HG03354 (cell line): ENCODE results near the gene OR2T6.

Source experiments
- ATAC-seq: cut with Tn5 transposase; IDR thresholded peaks from one replicate; pipeline ENCODE4 v1.9.1; 2021; ENCODE audit warnings: mild to moderate bottlenecking; ENCODE audit not compliant: unreplicated experiment, poor library complexity, severe bottlenecking

Gene OR2T6, protein sequence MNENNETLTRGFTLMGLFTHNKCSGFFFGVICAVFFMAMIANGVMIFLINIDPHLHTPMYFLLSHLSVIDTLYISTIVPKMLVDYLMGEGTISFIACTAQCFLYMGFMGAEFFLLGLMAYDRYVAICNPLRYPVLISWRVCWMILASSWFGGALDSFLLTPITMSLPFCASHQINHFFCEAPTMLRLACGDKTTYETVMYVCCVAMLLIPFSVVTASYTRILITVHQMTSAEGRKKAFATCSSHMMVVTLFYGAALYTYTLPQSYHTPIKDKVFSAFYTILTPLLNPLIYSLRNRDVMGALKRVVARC

DNA sequence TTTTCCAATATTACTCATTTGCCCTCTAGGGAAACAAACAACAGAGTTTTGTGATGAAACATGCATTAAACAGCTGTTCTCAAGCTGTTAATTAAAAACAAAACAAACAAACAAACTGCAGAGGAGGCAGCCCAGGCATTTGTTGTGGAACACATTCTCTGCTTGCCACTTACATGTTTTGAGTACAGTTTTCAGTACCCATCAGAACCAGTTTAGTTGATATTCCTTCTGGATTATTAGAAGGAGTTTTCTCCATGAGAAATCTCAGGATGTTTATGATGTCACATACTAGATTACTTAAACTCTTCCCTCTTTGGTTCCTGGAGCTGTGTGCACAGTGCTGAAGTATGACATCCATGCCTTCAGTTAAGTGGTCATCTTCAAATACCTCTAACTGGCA, at the start of gene OR2T6:
Gene OR2T6 (plus strand): TSS at position 301 of the 400 bp plus-strand sequence. CDS start 11,863 bp downstream, outside the sequence.
- ATAC-seq: no peak

DNA sequence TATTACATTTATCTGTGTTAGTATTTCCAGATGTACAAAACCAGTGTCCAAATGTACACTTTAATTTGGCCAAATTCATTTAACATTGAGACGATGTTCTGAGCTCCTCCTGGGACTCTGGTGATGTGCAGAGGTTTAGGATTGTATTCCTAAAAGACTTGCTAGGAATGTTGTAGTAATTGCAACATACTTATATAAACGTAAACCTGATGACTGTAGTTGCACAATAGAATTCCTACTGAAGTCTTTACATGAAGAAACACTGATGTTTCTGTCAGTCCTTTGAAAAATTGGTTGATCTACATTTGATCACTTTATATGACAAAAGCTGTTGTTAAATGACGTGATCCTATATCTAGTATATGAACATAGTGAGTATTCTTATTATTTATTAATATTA, 32.1 kb upstream of the OR2T6 start:
- no peak for ATAC-seq

DNA sequence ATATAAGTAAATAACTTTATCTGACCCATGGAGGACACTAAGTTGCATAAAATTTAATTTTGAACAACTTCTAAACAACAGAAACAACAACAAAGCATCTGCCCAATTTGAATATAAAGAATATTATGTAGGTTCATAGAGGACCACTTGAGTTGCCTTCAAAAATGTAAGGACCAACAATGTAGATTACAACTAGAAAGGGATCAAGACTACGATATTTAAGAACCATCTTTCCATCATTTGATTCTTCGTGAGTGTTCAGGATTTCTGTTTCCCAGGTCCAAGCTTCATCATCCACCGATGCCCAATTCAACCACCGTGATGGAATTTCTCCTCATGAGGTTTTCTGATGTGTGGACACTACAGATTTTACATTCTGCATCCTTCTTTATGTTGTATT, 27.1 kb upstream of the OR2T6 start, which contains the start of gene OR14C36:
Gene OR14C36 (plus strand): TSS at position 301 of the 400 bp plus-strand sequence. CDS start 0 bp downstream, at position 301.
- no peak for ATAC-seq

DNA sequence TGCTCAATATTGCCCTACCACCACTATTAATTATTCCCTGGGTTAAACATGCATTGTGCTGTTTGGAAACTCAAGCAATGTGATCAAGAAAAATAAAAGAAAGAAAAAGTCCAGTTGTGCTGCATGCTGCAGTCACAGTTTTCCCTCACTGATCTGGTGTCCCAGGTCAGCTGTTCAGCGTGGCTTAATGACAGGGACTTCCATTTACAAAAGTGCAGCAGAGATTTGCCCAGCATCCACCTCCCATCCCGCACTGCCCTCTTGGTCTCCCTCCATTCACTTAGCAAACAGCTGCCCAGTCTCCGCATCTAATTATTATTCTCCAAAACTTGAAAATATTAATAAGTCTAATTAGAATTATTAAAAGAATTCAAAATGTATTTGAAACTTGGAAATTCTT, 16.1 kb upstream of the OR2T6 start:
- ATAC-seq: no peak

DNA sequence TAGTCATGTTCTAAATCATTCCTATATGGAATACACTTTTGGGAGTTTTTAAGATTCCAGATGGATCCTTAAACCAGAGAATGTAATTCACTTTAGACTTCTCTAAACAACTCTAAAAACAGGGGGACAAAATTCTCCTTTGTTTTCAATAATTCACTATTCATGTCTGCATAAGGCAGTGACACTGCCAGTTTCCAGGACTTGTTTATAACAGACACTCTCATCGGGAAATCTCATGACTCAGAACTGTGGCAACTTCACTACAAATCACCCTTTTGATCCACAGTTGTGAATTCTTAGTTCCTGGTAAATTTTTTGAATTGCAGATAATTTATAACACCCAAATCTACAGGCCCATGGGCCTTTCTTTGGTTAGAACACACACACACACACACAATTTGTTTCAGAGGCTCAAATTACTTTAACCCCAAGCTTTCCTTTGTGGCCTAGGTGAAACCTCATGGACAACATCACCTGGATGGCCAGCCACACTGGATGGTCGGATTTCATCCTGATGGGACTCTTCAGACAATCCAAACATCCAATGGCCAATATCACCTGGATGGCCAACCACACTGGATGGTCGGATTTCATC, 14.3 kb upstream of the OR2T6 start, which contains the start of gene OR2T4:
Gene OR2T4 (plus strand): TSS at position 545 of the 595 bp plus-strand sequence. CDS start 0 bp downstream, at position 545.
- ATAC-seq: no peak

DNA sequence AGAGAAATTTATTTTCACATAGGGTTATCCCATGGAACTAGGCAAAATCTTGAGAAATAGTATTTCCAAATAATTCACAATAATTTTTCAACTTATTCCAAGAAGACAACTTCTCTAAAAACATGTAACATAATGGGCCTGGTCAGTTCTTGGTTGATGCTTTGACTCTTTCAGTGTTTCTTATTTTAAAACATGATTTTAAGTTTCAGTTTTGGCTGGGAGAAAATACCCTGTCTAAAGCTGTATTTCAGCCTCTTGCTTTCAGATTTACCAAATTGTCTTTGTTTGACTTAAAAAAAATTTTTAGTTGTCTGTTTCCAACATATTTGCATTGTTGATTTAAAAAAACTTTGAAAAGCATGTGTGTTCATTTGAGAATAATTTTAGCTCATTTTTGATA, 8.9 kb upstream of the OR2T6 start:
- ATAC-seq: no peak

DNA sequence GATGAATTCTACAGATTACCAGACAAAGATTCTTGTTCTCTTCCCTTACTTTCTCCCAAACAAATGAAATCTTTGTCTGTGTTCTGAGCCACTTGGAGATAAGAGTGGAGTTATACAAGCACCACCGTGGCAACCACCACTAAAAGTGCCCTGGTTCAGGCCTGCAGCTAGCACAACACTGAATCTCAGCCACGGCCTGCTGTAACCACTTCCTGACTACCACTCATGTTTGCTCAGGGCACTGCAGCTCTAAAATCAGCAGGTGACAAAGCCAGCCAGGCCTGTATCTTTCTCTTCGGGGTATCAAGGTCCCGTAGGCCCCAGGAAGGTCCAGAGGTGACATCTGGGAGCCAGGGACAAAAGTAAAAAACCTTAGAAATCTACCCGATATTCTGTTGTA, 3.2 kb upstream of the OR2T6 start:
- ATAC-seq: peak; percentile 47

DNA sequence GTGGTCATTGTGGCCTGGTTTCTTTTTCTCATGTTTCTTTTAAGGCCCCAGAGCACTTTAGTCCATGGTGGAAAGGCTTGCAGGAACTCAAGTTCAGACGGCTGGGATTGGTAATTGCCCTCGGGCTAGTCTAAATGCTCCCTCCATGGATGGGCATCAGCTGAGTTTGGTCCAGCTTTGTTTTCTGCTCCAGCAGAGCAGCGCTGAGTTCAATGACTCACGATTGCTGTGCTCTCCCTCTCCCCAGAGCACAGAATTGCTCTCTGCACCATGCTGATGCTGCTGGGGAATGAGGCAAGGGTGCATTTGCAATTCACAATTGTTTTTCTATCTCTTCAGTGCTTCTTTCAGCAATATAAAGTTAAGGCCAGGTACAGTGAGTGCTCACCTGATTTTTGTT, 1.8 kb upstream of the OR2T6 start:
- no peak for ATAC-seq

DNA sequence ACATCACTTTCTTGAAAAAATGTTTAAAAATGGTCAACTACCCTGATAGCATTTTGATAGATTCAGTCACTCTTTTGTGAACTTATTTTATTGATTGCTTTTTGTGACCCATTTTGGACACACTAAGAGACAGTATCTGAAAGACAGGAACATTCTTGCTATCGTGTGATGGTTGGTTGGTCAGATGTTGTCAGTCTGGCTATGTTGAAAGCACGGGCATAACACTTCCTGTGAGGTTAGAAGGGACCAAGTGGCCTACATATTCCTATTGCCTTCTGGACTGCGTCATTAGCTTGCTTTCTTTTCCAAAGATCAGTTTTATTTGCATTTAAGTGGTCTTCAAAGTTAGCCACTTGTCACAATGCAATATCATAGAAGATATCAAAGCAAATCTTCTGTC, 1.4 kb downstream of the OR2T6 start:
- no peak for ATAC-seq

DNA sequence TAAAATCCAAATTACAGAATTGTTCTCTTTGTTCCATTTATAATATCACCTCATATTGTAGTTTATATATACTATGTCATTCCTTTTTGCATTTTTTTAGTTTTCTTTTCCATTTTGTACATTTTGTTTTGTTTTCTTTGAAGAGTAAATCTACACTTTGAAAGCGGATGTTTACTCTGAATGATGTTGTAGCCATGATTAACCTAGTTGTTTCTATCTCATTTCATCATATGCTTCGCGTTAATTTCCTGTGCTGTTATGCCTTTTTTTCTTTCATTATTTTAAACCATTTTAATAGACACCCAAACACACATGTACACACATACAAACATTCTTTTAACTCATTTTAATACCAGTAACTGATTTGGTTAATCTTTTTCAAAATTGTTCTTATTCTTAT, 5.3 kb downstream of the OR2T6 start:
- no peak for ATAC-seq

DNA sequence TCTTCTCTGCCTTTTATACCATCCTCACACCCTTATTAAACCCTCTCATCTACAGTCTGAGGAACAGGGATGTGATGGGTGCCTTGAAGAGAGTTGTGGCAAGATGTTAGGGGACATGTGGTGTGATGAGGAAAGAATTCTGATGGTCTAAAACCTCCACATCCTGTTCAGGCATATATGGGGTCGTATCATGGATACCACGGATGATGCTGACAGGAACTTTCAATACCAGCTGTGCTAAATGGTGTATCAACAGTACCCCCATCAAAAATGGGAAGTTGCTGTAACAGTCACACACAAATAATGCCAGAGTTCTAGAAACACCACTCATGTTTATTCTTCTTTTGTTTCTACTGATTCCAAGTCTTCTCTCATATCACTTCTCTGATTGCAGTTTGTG, 12.9 kb downstream of the OR2T6 start:
- no peak for ATAC-seq

DNA sequence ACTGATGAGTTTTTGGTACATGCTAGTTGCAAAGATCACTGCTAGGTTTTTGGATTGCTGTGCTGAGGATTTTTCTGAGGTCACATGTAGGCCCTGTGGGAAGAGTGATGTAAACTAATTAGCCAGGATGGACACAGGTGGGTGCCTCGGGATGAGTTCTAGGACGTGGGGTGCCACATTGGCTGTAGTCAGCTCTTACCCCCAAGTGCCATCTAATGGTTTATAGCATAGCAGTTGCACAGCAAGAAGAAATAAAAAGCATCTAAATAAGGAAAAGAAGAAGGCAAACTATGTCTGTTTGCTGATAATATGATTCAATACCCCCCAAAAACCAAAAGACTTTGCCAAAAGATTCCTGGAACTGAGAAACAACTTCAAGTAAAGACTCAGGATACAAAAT, 17.5 kb downstream of the OR2T6 start:
- ATAC-seq: no peak

DNA sequence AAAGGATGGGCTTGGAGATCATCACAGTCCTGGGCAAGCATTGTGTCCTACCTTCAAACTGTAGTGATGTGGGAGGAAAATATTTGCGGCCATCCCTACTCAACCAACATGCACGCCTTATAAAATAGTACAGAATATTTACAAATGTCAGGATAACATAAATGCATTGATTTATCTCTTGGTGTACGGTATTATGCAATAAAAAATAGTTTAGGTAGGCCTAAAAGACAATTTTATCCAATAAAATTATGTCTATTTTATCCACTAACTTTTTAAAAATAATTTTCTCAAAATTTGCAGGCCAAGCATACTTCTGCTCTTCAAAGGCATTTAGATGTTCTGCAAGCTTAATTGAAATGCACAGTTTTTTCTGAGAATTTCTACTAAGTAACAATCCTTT, 27.2 kb downstream of the OR2T6 start, which contains the start of gene OR2T1:
Gene OR2T1 (plus strand): TSS at position 301 of the 400 bp plus-strand sequence. CDS start 3,100 bp downstream, outside the sequence.
- no peak for ATAC-seq

DNA sequence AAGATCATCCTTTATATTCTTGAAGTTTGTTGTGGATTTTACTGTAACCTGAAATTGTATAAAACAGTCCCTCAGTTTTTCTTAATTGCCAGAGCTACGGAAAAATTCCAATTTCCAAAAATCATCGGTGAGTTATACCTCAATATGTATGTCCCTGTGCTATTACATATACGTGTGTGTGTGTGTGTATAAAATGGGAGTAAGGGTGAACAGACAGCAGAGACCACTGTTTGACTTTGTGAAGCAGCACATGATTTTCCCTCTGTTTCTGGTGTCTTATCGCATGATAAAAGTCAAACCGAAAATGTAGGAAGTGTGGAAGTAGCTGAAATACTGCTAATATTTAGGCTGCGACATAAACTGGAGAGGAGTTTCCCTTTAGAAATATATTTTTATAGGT, 28.5 kb downstream of the OR2T6 start:
- ATAC-seq: no peak

DNA sequence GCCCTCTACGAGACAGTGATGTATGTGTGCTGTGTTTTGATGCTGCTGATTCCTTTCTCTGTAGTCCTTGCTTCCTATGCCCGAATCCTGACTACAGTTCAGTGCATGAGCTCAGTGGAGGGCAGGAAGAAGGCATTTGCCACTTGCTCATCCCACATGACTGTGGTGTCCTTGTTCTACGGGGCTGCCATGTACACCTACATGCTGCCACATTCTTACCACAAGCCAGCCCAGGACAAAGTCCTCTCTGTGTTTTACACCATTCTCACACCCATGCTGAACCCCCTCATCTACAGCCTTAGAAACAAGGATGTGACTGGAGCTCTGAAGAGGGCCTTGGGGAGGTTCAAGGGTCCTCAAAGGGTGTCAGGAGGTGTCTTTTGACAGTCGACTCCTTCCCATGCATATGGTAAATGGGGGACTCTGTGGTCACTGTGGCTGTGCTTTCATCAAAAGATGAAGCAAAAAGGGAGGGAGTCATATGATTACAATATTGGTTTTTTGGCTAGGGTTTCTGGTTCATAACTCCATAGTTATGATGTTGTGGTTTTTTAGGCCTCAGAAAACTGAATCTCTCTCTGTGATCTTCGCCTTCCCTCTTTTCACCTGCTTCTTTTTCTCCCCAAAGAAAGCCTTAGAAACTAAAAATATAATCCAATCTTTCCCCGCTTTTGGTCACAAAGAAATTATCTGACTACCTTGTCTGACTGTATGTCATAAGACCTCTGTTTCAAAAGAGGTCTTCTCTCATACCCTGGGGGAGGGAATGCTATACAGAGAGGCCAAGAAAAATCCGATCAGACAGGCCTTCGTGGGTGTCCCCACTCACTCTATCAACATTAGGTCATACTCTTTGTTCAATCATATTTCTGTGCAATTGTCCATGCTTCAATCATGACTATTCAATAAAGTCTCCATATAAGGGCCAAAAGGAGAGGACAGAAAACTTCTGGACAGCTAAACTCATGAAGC, 31.5 kb downstream of the OR2T6 start:
- no peak for ATAC-seq

DNA sequence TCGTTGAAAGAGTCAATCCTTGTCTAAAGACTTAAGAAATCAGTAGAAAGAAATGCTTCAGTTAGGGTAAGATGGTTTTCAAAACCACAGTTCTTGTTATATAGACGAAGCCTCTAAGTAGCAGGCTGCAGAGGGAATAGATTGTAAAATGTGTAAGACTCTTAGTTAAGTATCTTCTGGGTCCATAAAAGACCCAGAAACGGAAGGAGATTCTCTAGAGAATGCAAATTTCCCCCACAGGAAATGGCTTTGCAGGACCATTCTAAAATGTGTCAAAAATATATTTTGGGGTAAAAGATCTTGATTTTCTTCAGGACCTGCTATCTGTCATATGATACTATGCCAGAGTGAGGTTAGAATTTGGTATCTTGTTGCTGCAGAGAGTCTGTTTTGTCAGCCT, 40.7 kb downstream of the OR2T6 start:
- no peak for ATAC-seq

DNA sequence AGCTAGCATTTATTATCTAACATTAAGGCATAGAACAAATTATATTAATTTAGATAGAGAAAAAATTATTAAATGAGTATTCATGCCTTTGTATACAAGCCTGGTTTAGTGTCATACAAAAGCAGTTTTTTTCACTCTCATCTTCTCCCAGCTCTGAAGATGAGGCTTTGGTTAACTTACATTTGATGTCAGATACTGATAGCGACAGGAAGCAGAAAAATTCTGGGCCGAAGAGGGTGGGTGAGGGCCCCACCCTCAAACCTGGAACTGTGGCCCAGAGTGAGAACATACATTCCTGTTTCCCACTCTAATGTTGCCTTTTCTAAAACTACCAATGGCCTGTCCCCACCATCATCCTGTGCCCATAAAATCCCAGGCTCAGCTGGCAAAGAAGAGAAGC, 42.3 kb downstream of the OR2T6 start:
- ATAC-seq: no peak

DNA sequence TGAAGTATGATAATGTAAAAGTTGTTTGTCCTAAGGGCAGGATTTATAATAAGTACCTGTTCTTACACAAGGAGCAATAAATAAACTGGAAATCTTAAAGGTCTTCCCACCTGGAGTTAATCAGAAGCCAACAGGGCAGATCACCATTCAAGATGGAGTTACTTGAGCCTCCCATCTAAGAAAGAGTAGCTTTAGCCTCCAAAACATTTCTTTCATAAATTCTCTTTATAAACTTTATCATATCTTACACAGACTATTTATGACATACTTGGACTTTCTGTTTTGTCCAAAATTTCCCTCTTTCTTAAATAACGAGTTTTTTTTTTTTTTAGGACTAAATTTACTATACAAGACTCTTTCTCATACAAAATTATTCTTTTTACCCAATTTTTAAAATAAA, 45.8 kb downstream of the OR2T6 start:
- no peak for ATAC-seq

DNA sequence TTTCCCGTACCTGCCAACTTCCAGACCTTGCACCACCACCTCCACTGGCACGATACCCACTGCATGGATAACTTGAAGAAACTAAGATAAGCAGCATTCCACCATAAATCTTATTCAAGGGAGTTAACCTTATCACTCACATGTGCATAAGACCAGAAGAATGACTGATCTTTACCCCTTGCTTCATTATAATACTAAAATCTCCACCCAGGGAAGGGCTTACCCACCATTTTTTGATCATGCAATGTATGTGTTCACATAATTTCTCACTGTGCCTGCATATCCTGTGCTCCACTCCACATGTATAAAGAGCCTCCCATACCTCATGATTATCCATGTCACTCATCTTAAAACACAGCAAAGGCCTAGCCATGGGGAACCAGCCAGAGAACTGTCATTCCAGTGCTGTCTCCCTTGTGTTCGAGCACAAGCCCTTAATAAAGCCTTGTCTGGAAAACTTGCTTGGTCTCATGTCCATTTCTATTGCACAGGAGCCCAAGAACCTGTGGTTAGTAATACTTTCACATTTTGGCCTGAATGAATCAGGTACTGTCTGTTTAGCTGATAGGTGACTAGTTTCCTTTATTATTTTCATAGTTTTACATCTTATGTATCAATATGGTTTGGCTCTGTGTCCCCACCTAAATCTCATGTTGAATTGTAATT, 52.1 kb downstream of the OR2T6 start:
- peak; percentile 77 for ATAC-seq

DNA sequence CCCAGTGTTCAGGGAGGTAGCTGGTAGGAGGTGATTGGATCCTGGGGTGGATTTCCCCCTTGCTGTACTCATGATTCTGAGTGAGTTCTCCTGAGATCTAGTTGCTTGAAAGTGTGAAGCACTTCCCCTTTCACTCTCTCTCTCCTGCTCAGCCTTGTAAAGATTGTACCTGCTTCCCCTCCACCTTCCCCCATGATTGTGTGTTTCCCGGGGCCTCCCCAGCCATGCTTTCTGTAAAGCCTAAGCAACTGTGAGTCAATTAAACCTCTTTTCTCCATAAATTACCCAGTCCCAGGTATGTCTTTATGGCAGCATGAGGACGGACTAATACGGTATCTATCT, 52.6 kb downstream of the OR2T6 start:
- peak; percentile 98 for ATAC-seq
